Purkinje cell (primary cell): ENCODE data around the gene BTBD1. TPM values are rescaled to one million over a fixed set of nuclear protein-coding genes. Genes with fewer than 3 reads are reported as not detected.

ENCODE experiments used
- polyA plus RNA-seq: library from polyadenylated mRNA; unstranded; fragments of >200 nt; fragmentation: Nextera tagmentation; gene quantifications from 2 replicates; pipeline ENCODE4 v1.2.1, GENCODE V29; 2014

BTBD1 gene
- polyA plus RNA-seq: 208 and 224 TPM in 2 replicates

GRCh38 chr15:83066734-83067637 is at the start of gene BTBD1:
Gene BTBD1, minus strand, starts transcription at chr15:83067252. Its CDS starts 101 bp downstream, at chr15:83067151.

GRCh38 chr15:83106994-83107840 is 40.2 kb upstream of the BTBD1 start, which contains the start of gene TM6SF1:
Gene TM6SF1, plus strand, starts transcription at chr15:83107645. Its CDS starts 36 bp downstream, at chr15:83107681.

GRCh38 chr15:83011271-83012075 is 55.6 kb downstream of the BTBD1 start, which contains the start of gene C15orf40:
Gene C15orf40, minus strand, starts transcription at chr15:83011639. Its CDS starts 32 bp downstream, at chr15:83011607.

GRCh38 chr15:82985688-82986441 is 81.2 kb downstream of the BTBD1 start, which contains the start of gene RAMAC:
Gene RAMAC, plus strand, starts transcription at chr15:82986210. Its CDS starts 2,809 bp downstream, at chr15:82989019.

Other genes starting within 250 kb of the BTBD1 start
- 2.5 and 3.8 TPM in 2 replicates for gene HOMER2, start 114.5 kb downstream of the BTBD1 start, polyA plus RNA-seq
- 30.1 and 46.6 TPM in 2 replicates for gene RAMAC, start 81.0 kb downstream of the BTBD1 start, polyA plus RNA-seq
- gene C15orf40, start 55.6 kb downstream of the BTBD1 start, polyA plus RNA-seq: 37.3 and 55.3 TPM in 2 replicates
- gene TM6SF1, start 40.4 kb upstream of the BTBD1 start, polyA plus RNA-seq: 383 and 393 TPM in 2 replicates
- gene HDGFL3, start 140.6 kb upstream of the BTBD1 start, polyA plus RNA-seq: 25.6 and 34.8 TPM in 2 replicates
- not detected in 2 replicates for gene BNC1, start 217.4 kb upstream of the BTBD1 start, polyA plus RNA-seq